H1 (cell line): ENCODE data around the gene DDX31. TPM values are rescaled to one million over a fixed set of nuclear protein-coding genes. Genes with fewer than 3 reads are reported as not detected.

ENCODE experiments used
- CTCF ChIA-PET: fragments of 300-600 bp; sonication (Branson Sonifier 250); formaldehyde crosslinking; loops from one replicate; lab custom pipeline; 2021; ENCODE audit not compliant: partially characterized antibody; lab: Charles Lee
- POLR2A ChIA-PET: fragments of 300-600 bp; sonication (Branson Sonifier 250); formaldehyde crosslinking; loops from one replicate; lab custom pipeline; 2021; ENCODE audit warnings: inconsistent platforms; ENCODE audit not compliant: partially characterized antibody; lab: Charles Lee
- DNase-seq, 2 experiments: peaks; one replicate each; pipeline versions ENCODE4 v3.0.0 to v3.0.0-alpha.2; 2010 to 2022; ENCODE audit warnings: low spot score in 2 of 2, low read depth in 1 of 2, mixed read lengths in 1 of 2
- FAIRE-seq: peaks from 2 replicates; lab custom pipeline; 2011; peaks lifted over from hg19 to GRCh38; lab: Jason Lieb, UNC
- H2AFZ ChIP-seq: 2 replicates; pipeline ENCODE4 v1.8.1; 2012; ENCODE audit warnings: low read length, inconsistent platforms
- H2AK5ac ChIP-seq: 2 replicates; pipeline ENCODE4 v1.6.1; 2013; ENCODE audit warnings: low read depth, low read length
- H2BK120ac ChIP-seq: replicated peaks from 2 replicates; pipeline ENCODE3; 2013; ENCODE audit warnings: low read depth, low read length, inconsistent platforms
- H2BK12ac ChIP-seq: 2 replicates; pipeline ENCODE4 v1.6.1; 2013; ENCODE audit warnings: low read depth, low read length
- H2BK15ac ChIP-seq: 2 replicates; pipeline ENCODE4 v1.6.1; 2013; ENCODE audit warnings: low read length
- H2BK20ac ChIP-seq: 2 replicates; pipeline ENCODE4 v1.6.1; 2013; ENCODE audit warnings: low read length
- H2BK5ac ChIP-seq: 2 replicates; pipeline ENCODE4 v1.6.1; 2013; ENCODE audit warnings: low read depth, low read length
- H3K14ac ChIP-seq: 2 replicates; pipeline ENCODE4 v1.6.1; 2013; ENCODE audit warnings: inconsistent platforms; ENCODE audit not compliant: insufficient read length
- H3K18ac ChIP-seq: 2 replicates; pipeline ENCODE4 v1.6.1; 2013; ENCODE audit warnings: low read length; ENCODE audit errors: extremely low read depth
- H3K23ac ChIP-seq: 2 replicates; pipeline ENCODE4 v1.6.1; 2013; ENCODE audit warnings: inconsistent platforms; ENCODE audit not compliant: insufficient read length
- H3K23me2 ChIP-seq: 2 replicates; pipeline ENCODE4 v1.6.1; 2013; ENCODE audit warnings: low read depth, low read length
- H3K27ac ChIP-seq: 2 replicates; pipeline ENCODE4 v1.6.1; 2011; ENCODE audit warnings: low read depth, low read length, inconsistent platforms
- H3K27me3 ChIP-seq, 4 experiments: replicated peaks in 1 of 4; 1 replicate in 1 of 4; 2 replicates in 3 of 4; pipeline versions ENCODE4 v1.6.1 to v1.8.1; 2011 to 2013; ENCODE audit warnings: low read length in 3 of 4, mild to moderate bottlenecking in 3 of 4, inconsistent platforms in 2 of 4, mixed read lengths in 2 of 4, moderate library complexity in 1 of 4; ENCODE audit not compliant: control insufficient read depth in 3 of 4, insufficient read depth in 3 of 4; ENCODE audit errors: extremely low read depth in 1 of 4
- H3K36me3 ChIP-seq, 4 experiments: 2 replicates each; pipeline versions ENCODE4 v1.6.1 to v1.8.1; 2011 to 2013; ENCODE audit warnings: mild to moderate bottlenecking in 4 of 4, low read length in 3 of 4, moderate library complexity in 2 of 4, control low read depth in 1 of 4, inconsistent platforms in 1 of 4; ENCODE audit not compliant: insufficient read depth in 4 of 4, control insufficient read depth in 2 of 4
- H3K4ac ChIP-seq: replicated peaks from 2 replicates; pipeline ENCODE3; 2013; ENCODE audit warnings: low read length, low read depth, mixed read lengths, inconsistent platforms; ENCODE audit not compliant: insufficient read length
- H3K4me1 ChIP-seq, 4 experiments: replicated peaks in 1 of 4; 1 replicate in 1 of 4; 2 replicates in 3 of 4; pipeline versions ENCODE4 v1.6.1 to v1.8.1; 2011 to 2013; ENCODE audit warnings: low read length in 3 of 4, inconsistent platforms in 2 of 4, mixed read lengths in 1 of 4; ENCODE audit not compliant: insufficient read depth in 4 of 4, control insufficient read depth in 3 of 4
- H3K4me2 ChIP-seq, 2 experiments: 2 replicates each; pipeline versions ENCODE4 v1.6.1 to v1.8.1; 2011 to 2013; ENCODE audit warnings: low read depth in 2 of 2, low read length in 2 of 2, control low read depth in 1 of 2, inconsistent platforms in 1 of 2, mild to moderate bottlenecking in 1 of 2; ENCODE audit not compliant: insufficient read depth in 1 of 2
- H3K4me3 ChIP-seq, 4 experiments: fragments of 200-600, 300-600 bp in 1 of 4; sonication (generic), shearing (Covaris generic), sonication (Bioruptor Twin) in 1 of 4; 2 replicates each; pipeline versions ENCODE4 v1.5.1 to v1.8.1; 2011 to 2016; ENCODE audit warnings: low read length in 4 of 4, low read depth in 3 of 4, control low read depth in 2 of 4, inconsistent platforms in 2 of 4, mild to moderate bottlenecking in 2 of 4, mixed read lengths in 1 of 4, moderate library complexity in 1 of 4; ENCODE audit not compliant: insufficient read depth in 2 of 4; ENCODE audit errors: extremely low read depth in 1 of 4
- H3K56ac ChIP-seq: replicated peaks from 2 replicates; pipeline ENCODE3; 2013; ENCODE audit warnings: low read depth, mild to moderate bottlenecking, mixed read lengths, low read length, inconsistent platforms; ENCODE audit not compliant: insufficient read length
- H3K79me1 ChIP-seq: 2 replicates; pipeline ENCODE4 v1.6.1; 2013; ENCODE audit warnings: low read depth, low read length, control low read depth
- H3K79me2 ChIP-seq, 2 experiments: 2 replicates each; pipeline versions ENCODE4 v1.6.1 to v1.8.1; 2012 to 2013; ENCODE audit warnings: low read length in 2 of 2, mild to moderate bottlenecking in 2 of 2, inconsistent platforms in 1 of 2; ENCODE audit not compliant: insufficient read depth in 2 of 2, control insufficient read depth in 1 of 2
- H3K9ac ChIP-seq, 4 experiments: replicated peaks in 1 of 4; 1 replicate in 1 of 4; 2 replicates in 3 of 4; pipeline versions ENCODE4 v1.6.1 to v1.8.1; 2011 to 2013; ENCODE audit warnings: low read depth in 3 of 4, low read length in 3 of 4, control low read depth in 2 of 4, mild to moderate bottlenecking in 2 of 4, moderate library complexity in 2 of 4, inconsistent platforms in 1 of 4; ENCODE audit errors: extremely low read depth in 1 of 4
- H3K9me3 ChIP-seq, 2 experiments: 2 replicates each; pipeline versions ENCODE4 v1.6.1 to v1.8.1; 2012 to 2013; ENCODE audit warnings: mild to moderate bottlenecking in 2 of 2, moderate library complexity in 2 of 2, control low read depth in 1 of 2, inconsistent platforms in 1 of 2, low read depth in 1 of 2, low read length in 1 of 2, mixed read lengths in 1 of 2; ENCODE audit not compliant: insufficient read depth in 2 of 2
- H4K20me1 ChIP-seq, 2 experiments: replicated peaks in 1 of 2; 2 replicates each; pipeline versions ENCODE3 to v1.8.1; 2011 to 2013; ENCODE audit warnings: inconsistent platforms in 2 of 2, low read length in 2 of 2, mild to moderate bottlenecking in 1 of 2; ENCODE audit not compliant: insufficient read depth in 2 of 2, control insufficient read depth in 1 of 2
- H4K5ac ChIP-seq: 2 replicates; pipeline ENCODE4 v1.6.1; 2013; ENCODE audit warnings: low read length, low read depth, mixed read lengths, inconsistent platforms; ENCODE audit not compliant: insufficient read length
- H4K8ac ChIP-seq: 2 replicates; pipeline ENCODE4 v1.8.0; 2013; ENCODE audit warnings: mild to moderate bottlenecking, moderate library complexity, low read length, inconsistent platforms; ENCODE audit not compliant: insufficient read depth; ENCODE audit errors: extremely low read depth
- H4K91ac ChIP-seq: replicated peaks from 2 replicates; pipeline ENCODE3; 2013; ENCODE audit warnings: low read length, mixed read lengths, inconsistent platforms; ENCODE audit not compliant: insufficient read length
- WGBS, 2 experiments: shearing (Covaris generic) in 1 of 2; methylation state at CpG; one replicate each; pipeline versions ENCODE4 v1.1.6 to v1.1.7; 2013 to 2015; ENCODE audit warnings: low lambda C conversion rate in 2 of 2, mixed read lengths in 2 of 2, inconsistent platforms in 1 of 2, low coverage in 1 of 2, missing lambda C conversion rate in 1 of 2; ENCODE audit not compliant: insufficient replicate concordance in 2 of 2, insufficient coverage in 1 of 2, insufficient read length in 1 of 2; ENCODE audit errors: extremely low coverage in 1 of 2, missing lambda C conversion rate in 1 of 2; 5-methylcytosine and 5-hydroxymethylcytosine counted together
- polyA plus RNA-seq, 7 experiments: library from polyadenylated mRNA; depleted of rRNA in 3 of 7; stranded (reverse) in 5 of 7; unstranded in 2 of 7; fragments of >200 nt in 5 of 7; fragments of 200-250 nt in 2 of 7; gene quantifications; 1 replicate in 5 of 7; 2 replicates in 1 of 7; 4 replicates in 1 of 7; pipeline versions ENCODE4 v1.2.1 to v1.2.3, GENCODE V29; 2011 to 2013; ENCODE audit warnings: missing spikeins in 2 of 7, mixed read lengths in 2 of 7
- total RNA-seq: library from RNA; stranded (reverse); fragmentation: NEBNext Ultra II Directional; extraction: Animal tissue kit (Norgen Biotek cat#: 25700); gene quantifications from 2 replicates; pipeline ENCODE4 v1.2.1, GENCODE V29; 2021
- TF ChIP-seq, protein P1 (sequence below): IDR thresholded peaks from 2 replicates; pipeline ENCODE4 v1.6.1; 2012; ENCODE audit warnings: inconsistent platforms

The DDX31 gene
- total and polyA plus RNA-seq, 2 of the 8 experiments (the other 6 are each of a cell fraction or from before 2014, with no cell fraction given), result 9.5 to 23.7 TPM

DNA sequence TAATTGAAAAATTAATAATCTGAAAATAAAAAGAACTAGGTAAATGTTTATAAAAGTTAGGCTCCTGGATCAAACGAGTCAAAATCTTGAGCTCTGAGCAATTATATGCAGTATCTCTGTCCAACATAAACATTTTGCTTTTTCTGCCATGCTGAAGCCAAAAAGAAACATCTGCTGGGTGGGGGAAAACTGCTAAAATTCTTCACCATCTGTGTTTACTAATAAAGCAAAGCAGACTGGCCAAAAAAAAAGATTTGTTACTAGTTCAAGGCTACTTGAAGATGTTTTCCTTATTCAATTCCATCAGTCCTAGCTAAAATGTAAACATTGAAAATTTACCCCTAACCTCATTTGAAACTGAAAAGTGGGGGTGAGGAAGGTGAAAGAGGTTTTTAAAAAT is 30.2 kb upstream of the DDX31 start:
- Histone ChIP-seq H3K18ac (no peak overlapping the region), H3K79me1 (no peaks in the 10 kb centered on the region), H3K9me3 (peaks cover 18 to 44% of the 10 kb centered on the region in 2 experiments), H2BK5ac (no peak overlapping the region), H3K23ac (no peak overlapping the region), H4K91ac (no peak overlapping the region), H4K8ac (no peak overlapping the region), H3K27ac (no peak overlapping the region), H2BK15ac (no peak overlapping the region), H3K4ac (no peak overlapping the region), H3K79me2 (no peaks in the 10 kb centered on the region), H3K56ac (no peak overlapping the region), H3K4me2 (no peak overlapping the region), H3K9ac (no peak overlapping the region), H2BK120ac (no peak overlapping the region), H3K23me2 (no peaks in the 10 kb centered on the region), H3K14ac (no peak overlapping the region), H3K4me3 (no peak overlapping the region), H2AFZ (no peak overlapping the region), H3K27me3 (no peaks in the 10 kb centered on the region), H3K4me1 (no peaks in the 10 kb centered on the region), H2BK12ac (no peak overlapping the region), H2AK5ac (no peak overlapping the region), H4K20me1 (no peaks in the 10 kb centered on the region), H4K5ac (no peak overlapping the region), H2BK20ac (no peak overlapping the region), H3K36me3 (no peaks in the 10 kb centered on the region)
- WGBS, 2 experiments, result 88% methylated on average over 1 of the region's 1 CpG; no CpG with 5 or more reads in 1 of the 2 experiments
- CTCF ChIA-PET, result interaction anchor here (0.6 to 0.8 kb wide), 2 partner anchors 69 to 72 kb away, joined by 3 to 4 read pairs; no protein-coding TSS in a partner anchor
- POLR2A ChIA-PET, result interaction anchor here (0.8 kb wide), 1 partner anchor 29 kb away, joined by 3 read pairs; no protein-coding TSS in a partner anchor
- FAIRE-seq (no peak), DNase-seq (no peak)
- TF ChIP-seq, protein P1, sequence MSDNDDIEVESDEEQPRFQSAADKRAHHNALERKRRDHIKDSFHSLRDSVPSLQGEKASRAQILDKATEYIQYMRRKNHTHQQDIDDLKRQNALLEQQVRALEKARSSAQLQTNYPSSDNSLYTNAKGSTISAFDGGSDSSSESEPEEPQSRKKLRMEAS, result no peak
